CD4-positive, alpha-beta T cell treated with Interleukin-4 for 4 hours (primary cell): Measurements from ENCODE around the gene MPV17.
"Not testable (repeated sequence)": the region's sequence is repeated elsewhere in the genome, so short reads cannot be mapped to it uniquely, and the experiment has no call there.

Experiments used
- DNase-seq: peaks from one replicate; pipeline ENCODE4 v3.0.0-alpha.2; 2020

The MPV17 gene

GRCh38 chr2:27296481-27296880 is 26.4 kb downstream of the MPV17 start:
- no peak for DNase-seq

DNA sequence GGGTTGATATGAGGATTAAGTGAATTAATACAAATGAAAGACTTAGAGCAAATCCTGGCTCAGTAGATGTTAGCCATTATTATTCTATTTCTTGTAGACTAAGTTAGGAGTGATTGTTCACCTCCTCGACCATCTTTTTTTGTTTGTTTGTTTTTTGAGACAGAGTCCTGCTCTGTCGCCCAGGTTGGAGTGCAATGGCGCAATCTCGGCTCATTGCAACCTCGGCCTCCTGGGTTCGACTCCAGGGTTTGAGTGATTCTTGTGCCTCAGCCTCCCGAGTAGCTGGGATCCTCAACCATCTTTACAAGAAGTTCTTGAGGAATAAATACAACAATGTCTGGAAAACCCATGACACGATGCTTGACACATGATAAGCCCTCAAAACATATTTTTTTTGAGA is 28.0 kb downstream of the MPV17 start:
- DNase-seq: no peak

DNA sequence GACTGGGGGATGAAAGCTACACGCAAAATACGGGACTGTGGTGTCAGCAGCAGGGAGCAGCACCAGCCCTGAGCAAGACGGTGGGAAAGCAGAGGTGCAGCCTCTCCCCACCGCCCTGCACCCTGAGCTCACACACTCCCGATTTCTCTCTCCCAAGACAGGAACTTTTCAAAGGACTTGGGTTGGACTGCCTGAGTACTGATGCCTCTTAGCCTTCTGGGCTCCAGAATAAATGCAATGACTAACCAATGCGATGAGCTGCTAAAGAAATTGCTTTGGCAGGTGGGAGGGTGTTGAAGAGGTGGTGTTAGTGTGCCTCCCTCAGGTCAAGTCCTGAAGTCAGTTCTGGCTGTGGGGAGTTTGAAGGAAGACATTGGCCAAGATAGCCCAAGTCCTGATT is 31.0 kb downstream of the MPV17 start:
- no peak for DNase-seq

DNA sequence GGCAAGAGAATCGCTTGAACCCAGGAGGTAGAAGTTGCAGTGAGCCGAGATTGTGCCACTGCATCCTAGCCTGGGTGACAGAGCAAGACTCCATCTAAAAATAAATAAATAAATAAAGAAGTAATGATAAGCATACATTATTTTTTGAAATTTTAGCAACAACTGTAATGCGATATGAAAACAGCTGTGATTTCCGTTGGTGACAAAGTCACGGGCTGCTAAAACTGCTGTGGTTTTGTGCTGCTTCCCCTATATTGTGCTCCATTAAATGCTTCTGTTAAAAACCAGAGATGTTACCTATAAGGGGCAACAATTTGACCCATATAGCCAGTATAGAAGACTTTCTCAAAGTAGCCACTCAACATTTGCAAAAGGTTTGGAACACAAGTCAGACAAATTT is 32.3 kb downstream of the MPV17 start:
- no peak for DNase-seq

GRCh38 chr2:27288610-27289009 is 34.3 kb downstream of the MPV17 start:
- no peak for DNase-seq

- no peak for DNase-seq
Observed at GRCh38 chr2:27285481-27285880, 37.4 kb downstream of the MPV17 start.

DNA sequence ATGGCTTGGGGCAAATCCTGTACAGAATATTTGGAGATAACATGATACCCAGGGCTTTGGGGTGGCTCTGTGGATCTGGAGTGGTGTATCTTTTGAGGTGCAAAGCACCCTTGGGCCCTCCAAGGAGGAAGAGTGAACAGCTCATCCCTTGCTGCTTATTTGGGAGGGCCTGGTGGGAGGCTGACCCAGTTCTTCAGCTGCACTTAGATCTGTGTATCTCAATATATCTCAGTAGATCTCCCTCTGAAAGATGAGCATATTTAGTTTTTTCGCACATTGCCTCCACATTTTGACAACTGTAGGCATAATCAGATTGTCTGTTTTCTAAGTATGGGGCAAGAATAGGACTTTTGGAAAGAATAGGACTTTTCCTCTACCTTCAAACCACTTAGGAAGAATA is 37.9 kb downstream of the MPV17 start:
- DNase-seq: no peak

DNA sequence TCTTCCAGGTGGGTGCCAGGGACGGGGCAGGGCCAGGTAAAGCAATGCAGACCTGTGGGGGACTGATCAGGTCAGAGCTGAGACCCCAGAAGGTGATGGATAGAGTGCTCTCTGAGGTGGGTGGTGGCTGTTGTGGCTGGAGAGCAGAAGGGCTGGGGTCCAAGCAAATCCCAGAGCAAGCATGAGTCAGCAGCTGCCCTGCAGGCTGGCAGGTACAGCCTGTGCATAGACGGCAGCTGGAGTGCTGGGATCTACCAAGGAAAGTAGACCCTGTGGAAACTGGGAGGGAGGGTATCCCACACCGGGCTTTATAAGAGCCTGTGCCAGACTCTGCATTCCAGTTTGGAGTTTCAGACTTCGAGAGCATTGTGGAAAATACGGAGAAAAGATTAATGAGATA is 40.0 kb downstream of the MPV17 start:
- no peak for DNase-seq

- DNase-seq: no peak
Observed at GRCh38 chr2:27281855-27282559, 40.9 kb downstream of the MPV17 start, which contains the start of gene TRIM54. Gene TRIM54 (plus strand): TSS chr2:27282429. CDS start chr2:27282732, 303 bp downstream.

DNA sequence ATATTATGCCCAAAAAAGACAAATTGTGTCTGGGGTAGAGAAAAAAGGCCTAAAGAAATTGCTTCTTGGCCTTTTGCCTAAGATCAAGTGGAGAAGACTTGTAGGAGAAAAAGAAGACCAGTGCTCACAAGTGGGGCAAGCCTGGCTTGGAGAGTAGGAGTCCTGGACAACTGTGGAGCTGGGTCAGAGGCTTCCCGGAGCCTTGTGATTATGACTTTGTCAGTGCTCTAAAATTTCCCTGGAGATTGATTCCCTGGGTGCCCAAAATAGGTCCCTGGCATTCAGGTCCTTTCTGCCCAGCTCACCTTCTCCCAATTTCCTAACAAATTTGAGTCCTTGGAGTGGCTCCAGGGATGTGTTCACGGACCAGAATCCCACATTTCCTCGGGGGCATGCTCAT is 41.5 kb downstream of the MPV17 start:
- DNase-seq: no peak

GRCh38 chr2:27280826-27281225 is 42.1 kb downstream of the MPV17 start:
- DNase-seq: no peak

- no peak for DNase-seq
Observed at GRCh38 chr2:27278010-27278409, 44.9 kb downstream of the MPV17 start.

DNA sequence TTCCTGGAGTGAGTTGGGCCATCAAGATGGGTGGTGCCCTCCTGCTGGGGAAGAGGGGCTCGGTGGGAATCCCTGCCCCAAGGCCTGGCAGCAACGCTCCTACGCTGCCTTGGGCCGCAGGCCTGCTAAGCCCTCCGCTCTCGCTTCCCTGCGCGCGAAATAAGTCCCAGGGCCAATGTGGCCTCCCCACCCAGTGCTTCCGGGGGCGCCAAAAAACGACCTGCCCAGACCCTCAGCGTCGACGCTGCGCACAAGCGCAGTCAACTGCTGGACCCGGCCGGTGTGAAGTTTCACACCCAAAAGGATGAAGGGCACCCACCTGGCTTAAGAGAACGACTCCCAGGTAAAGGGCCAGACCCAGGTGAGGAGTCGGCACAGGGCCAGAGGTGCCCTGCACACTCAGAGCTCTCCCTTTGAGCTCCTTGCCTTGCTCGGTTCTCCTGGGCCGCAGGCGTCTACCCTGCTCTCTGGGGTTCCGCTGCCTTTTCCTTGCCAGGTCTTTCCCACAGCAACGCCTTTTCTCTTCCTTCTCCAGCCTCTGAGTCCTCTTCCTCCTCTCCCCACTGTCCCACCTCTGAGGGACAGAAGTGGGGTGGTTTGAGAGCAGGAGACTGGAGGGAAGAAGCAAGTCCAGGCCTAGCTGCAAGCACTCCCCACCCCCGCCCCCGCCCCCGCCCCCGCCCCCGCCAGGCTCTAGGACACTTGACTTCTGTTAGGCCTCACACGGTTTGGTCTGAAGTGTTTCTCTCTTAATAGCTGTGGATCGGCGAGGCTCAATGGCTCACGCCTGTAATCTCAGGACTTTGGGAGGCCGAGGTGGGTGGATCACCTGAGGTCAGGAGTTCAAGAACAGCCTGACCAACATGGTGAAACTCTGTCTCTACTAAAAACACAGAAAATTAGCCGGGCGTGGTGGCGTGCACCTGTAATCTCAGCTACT is 47.4 kb downstream of the MPV17 start, which contains the start of gene DNAJC5G:
DNAJC5G (plus strand) TSS at position 223 of the 940 bp plus-strand sequence. CDS start 1,296 bp downstream, outside the sequence.
- no peak for DNase-seq

- not testable (repeated sequence) for DNase-seq
Observed at GRCh38 chr2:27272537-27273522, 50.1 kb downstream of the MPV17 start.

GRCh38 chr2:27271631-27272340 is 51.1 kb downstream of the MPV17 start:
- DNase-seq: no peak

- no peak for DNase-seq
Observed at GRCh38 chr2:27270670-27271069, 52.2 kb downstream of the MPV17 start.

- no peak for DNase-seq
Observed at GRCh38 chr2:27270131-27270530, 52.8 kb downstream of the MPV17 start.

DNA sequence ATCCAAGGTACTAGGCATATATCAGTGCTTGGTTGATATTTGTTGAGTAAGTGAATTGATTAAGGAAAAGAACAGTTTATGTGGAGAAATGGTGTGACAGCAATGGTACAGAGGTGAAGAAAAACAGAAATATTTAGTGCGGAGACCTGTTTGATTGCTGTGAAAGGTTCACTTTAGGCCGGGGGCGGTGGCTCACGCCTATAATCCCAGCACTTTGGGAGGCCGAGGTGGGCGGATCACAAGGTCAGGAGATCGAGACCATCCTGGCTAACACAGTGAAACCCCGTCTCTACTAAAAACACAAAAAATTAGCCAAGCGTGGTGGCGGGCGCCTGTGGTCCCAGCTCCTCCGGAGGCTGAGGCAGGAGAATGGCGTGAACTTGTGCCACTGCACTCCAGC is 54.6 kb downstream of the MPV17 start:
- DNase-seq: not testable (repeated sequence)

DNA sequence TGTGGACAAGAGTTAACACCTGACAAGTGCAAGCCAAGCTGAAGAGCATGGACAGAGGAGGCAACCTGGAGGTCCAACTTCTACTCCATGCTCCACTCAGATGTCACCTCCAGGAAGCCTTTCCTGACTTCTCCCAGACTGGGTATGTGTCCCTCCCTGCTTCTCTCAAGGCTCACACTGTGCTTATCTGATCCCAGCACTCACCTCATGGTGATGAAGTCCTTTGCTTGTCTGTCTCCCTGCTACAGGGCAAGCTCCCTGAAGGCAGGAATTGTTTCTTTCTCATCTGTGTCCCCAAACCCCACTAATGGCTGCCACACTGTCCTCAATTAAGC is 57.4 kb downstream of the MPV17 start:
- DNase-seq: no peak

DNA sequence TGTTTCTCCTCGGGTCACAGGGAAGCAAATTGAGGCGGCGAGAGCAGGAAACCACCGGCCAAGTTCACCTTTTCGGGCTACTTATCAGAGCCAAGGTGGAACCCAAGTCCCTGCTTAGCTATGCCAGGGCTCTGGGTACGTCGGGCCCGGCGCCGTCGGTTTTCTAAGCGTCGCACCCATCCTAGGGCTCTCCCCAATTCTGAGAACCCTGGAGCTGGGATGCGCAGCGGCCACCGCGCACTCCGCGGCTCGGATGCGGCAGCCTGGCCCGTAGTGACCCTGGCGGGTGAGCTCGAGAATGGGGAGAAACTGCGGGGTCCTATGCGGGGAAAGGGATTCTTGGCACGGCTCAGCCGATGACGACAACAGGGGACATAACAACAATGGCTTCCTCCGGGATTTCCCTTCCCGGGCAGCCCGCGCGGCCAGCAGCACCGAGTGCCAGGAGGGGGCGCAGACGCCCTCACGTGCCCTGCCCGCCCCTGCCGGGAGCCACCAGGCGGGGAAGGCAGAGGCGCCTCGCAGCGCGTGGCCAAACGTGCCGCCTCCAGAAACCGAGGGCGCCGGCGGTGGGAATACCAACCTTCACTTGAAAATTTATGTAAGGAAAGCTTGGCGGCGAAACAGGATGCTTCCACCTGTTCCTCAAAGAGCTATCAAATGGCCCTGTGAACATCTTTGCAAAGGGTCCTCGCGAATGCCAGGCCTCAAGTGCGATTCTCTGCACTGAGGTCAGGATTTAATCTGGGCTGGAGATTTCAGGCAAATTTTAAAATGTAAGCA is 58.0 kb downstream of the MPV17 start:
- peak; percentile 59 for DNase-seq

- DNase-seq: no peak
Observed at GRCh38 chr2:27264253-27264752, 58.6 kb downstream of the MPV17 start.
